Measurements from ENCODE around the gene TBC1D5.

TBC1D5 gene

GRCh38 chr3:17373304-17373703 is 369.1 kb downstream of the TBC1D5 start:
- in situ Hi-C loops (cut with HindIII; ENCODE audit: low sequenced_read_pairs), result no loop called here
- TF ChIP-seq CTCF (IDR thresholded peaks at IDR 0.05; ENCODE audit: low read depth, low read length), result no peak

GRCh38 chr3:17372362-17373210 is 369.8 kb downstream of the TBC1D5 start:
- TF ChIP-seq CTCF (IDR thresholded peaks at IDR 0.05; ENCODE audit: low read depth, low read length), result no peak
- in situ Hi-C loops (cut with HindIII; ENCODE audit: low sequenced_read_pairs), result no loop called here
- H3K4me3 ChIP-seq (ENCODE audit: low read depth, low read length), result no peak overlapping the region
- no peak for DNase-seq (ENCODE audit: low read depth, low spot score)

More at GRCh38 chr3:17373304-17373703, 369.1 kb downstream of the TBC1D5 start:
- no peak overlapping the region for H3K4me3 ChIP-seq (ENCODE audit: low read depth, low read length)
- DNase-seq (ENCODE audit: low read depth, low spot score), result no peak

GRCh38 chr3:17369973-17370372 is 372.5 kb downstream of the TBC1D5 start:
- no peak for DNase-seq (ENCODE audit: low read depth, low spot score)
- no peak for TF ChIP-seq CTCF (IDR thresholded peaks at IDR 0.05; ENCODE audit: low read depth, low read length)
- H3K4me3 ChIP-seq (ENCODE audit: low read depth, low read length), result no peak overlapping the region
- in situ Hi-C loops (cut with HindIII; ENCODE audit: low sequenced_read_pairs), result no loop called here

GRCh38 chr3:17367171-17367570 is 375.3 kb downstream of the TBC1D5 start:
- TF ChIP-seq CTCF (IDR thresholded peaks at IDR 0.05; ENCODE audit: low read depth, low read length), result no peak
- no peak for DNase-seq (ENCODE audit: low read depth, low spot score)

GRCh38 chr3:17360991-17361390 is 381.4 kb downstream of the TBC1D5 start:
- in situ Hi-C loops (cut with HindIII; ENCODE audit: low sequenced_read_pairs), result no loop called here
- no peak for DNase-seq (ENCODE audit: low read depth, low spot score)
- H3K4me3 ChIP-seq (ENCODE audit: low read depth, low read length), result no peak overlapping the region
- no peak for TF ChIP-seq CTCF (IDR thresholded peaks at IDR 0.05; ENCODE audit: low read depth, low read length)

More at GRCh38 chr3:17367171-17367570, 375.3 kb downstream of the TBC1D5 start:
- no peak overlapping the region for H3K4me3 ChIP-seq (ENCODE audit: low read depth, low read length)
- in situ Hi-C loops (cut with HindIII; ENCODE audit: low sequenced_read_pairs), result no loop called here

GRCh38 chr3:17359911-17360310 is 382.5 kb downstream of the TBC1D5 start:
- TF ChIP-seq CTCF (IDR thresholded peaks at IDR 0.05; ENCODE audit: low read depth, low read length), result no peak
- in situ Hi-C loops (cut with HindIII; ENCODE audit: low sequenced_read_pairs), result no loop called here
- H3K4me3 ChIP-seq (ENCODE audit: low read depth, low read length), result no peak overlapping the region
- no peak for DNase-seq (ENCODE audit: low read depth, low spot score)
